GM23338 (cell line): ENCODE results near the gene SCG2. TPM values are rescaled to one million over a fixed set of nuclear protein-coding genes. Genes with fewer than 3 reads are reported as not detected.
A peak's percentile ranks its signal among the peaks of the same experiment; 100 is the strongest.

Experiments
- ATAC-seq: fragments of 200-7000 bp; cut with Tn5 transposase; 3 replicates; pipeline ENCODE4 v1.9.1; 2020
- DNase-seq: peaks from one replicate; pipeline ENCODE4 v3.0.0-alpha.2; 2015; ENCODE audit warnings: low spot score
- H2AFZ ChIP-seq: fragments of 200-600 bp; sonication (generic); 2 replicates; pipeline ENCODE4 v1.8.0; 2016; ENCODE audit warnings: antibody characterized with exemption, mild to moderate bottlenecking, moderate library complexity
- H3F3A ChIP-seq: fragments of 200-600 bp; sonication (generic); replicated peaks from 2 replicates; pipeline ENCODE4 v1.8.0; 2017; ENCODE audit warnings: antibody characterized with exemption, mixed run types, low read depth
- H3K27ac ChIP-seq: fragments of 200-600 bp; sonication (generic); 2 replicates; pipeline ENCODE4 v1.6.1; 2016; ENCODE audit warnings: low read depth
- H3K27me3 ChIP-seq: fragments of 200-600 bp; sonication (generic); 2 replicates; pipeline ENCODE4 v1.8.0; 2016; ENCODE audit warnings: mild to moderate bottlenecking, mixed run types, moderate library complexity; ENCODE audit not compliant: insufficient read depth
- H3K36me3 ChIP-seq: fragments of 200-600 bp; sonication (generic); 2 replicates; pipeline ENCODE4 v1.8.0; 2016; ENCODE audit warnings: mild to moderate bottlenecking; ENCODE audit not compliant: insufficient read depth
- H3K4me1 ChIP-seq: fragments of 200-600 bp; sonication (generic); 2 replicates; pipeline ENCODE4 v1.8.0; 2016; ENCODE audit warnings: mild to moderate bottlenecking, moderate library complexity; ENCODE audit not compliant: insufficient read depth
- H3K4me2 ChIP-seq: fragments of 200-600 bp; sonication (generic); 2 replicates; pipeline ENCODE4 v1.7.1; 2017; ENCODE audit warnings: mixed run types
- H3K4me3 ChIP-seq: fragments of 200-600 bp; sonication (generic); 2 replicates; pipeline ENCODE4 v1.6.1; 2016; ENCODE audit warnings: mixed run types
- H3K79me2 ChIP-seq: fragments of 200-600 bp; sonication (generic); replicated peaks from 2 replicates; pipeline ENCODE4 v1.8.0; 2017; ENCODE audit warnings: mild to moderate bottlenecking; ENCODE audit not compliant: insufficient read depth
- H3K9me2 ChIP-seq: fragments of 200-600 bp; sonication (generic); 2 replicates; pipeline ENCODE4 v1.8.0; 2017; ENCODE audit not compliant: insufficient read depth
- H4K20me1 ChIP-seq: fragments of 200-600 bp; sonication (generic); replicated peaks from 2 replicates; pipeline ENCODE4 v1.8.0; 2017; ENCODE audit warnings: mild to moderate bottlenecking; ENCODE audit not compliant: insufficient read depth
- H3K27ac Mint-ChIP-seq: 2 replicates; pipeline ENCODE4 v1.8.0; 2020; ENCODE audit warnings: inconsistent platforms, mild to moderate bottlenecking, moderate library complexity, mixed read lengths
- H3K27me3 Mint-ChIP-seq: 3 replicates; pipeline ENCODE4 v1.8.0; 2022; ENCODE audit warnings: low read depth, mild to moderate bottlenecking, moderate library complexity, mixed read lengths, inconsistent platforms; ENCODE audit not compliant: insufficient read depth, poor library complexity
- H3K36me3 Mint-ChIP-seq: 3 replicates; pipeline ENCODE4 v1.8.0; 2021; ENCODE audit warnings: low read depth, mild to moderate bottlenecking, inconsistent platforms, moderate library complexity, mixed read lengths
- H3K4me1 Mint-ChIP-seq: 3 replicates; pipeline ENCODE4 v1.8.0; 2020; ENCODE audit warnings: mild to moderate bottlenecking, inconsistent platforms, mixed read lengths
- H3K4me3 Mint-ChIP-seq: 3 replicates; pipeline ENCODE4 v1.8.0; 2021; ENCODE audit warnings: moderate library complexity, mild to moderate bottlenecking, inconsistent platforms, mixed read lengths
- H3K9me3 Mint-ChIP-seq: 3 replicates; pipeline ENCODE4 v1.8.0; 2020; ENCODE audit warnings: moderate library complexity, mild to moderate bottlenecking, inconsistent platforms, mixed read lengths
- CREB1 ChIP-seq: fragments of 250-450 bp; sonication (Bioruptor Pico); IDR thresholded peaks from 2 replicates; pipeline ENCODE4 v1.5.0; 2020; ENCODE audit warnings: low read depth, mild to moderate bottlenecking, moderate library complexity
- EZH2 ChIP-seq: fragments of 200-600 bp; sonication (generic); IDR thresholded peaks from one replicate; pipeline ENCODE4 v1.8.0; 2017; ENCODE audit warnings: antibody characterized with exemption, mild to moderate bottlenecking, low read depth; ENCODE audit not compliant: unreplicated experiment
- EZH2phosphoT487 ChIP-seq: fragments of 200-600 bp; sonication (generic); IDR thresholded peaks from one replicate; pipeline ENCODE4 v1.8.1; 2018; ENCODE audit warnings: antibody characterized with exemption; ENCODE audit not compliant: unreplicated experiment
- JUNB ChIP-seq: IDR thresholded peaks from one replicate; pipeline ENCODE4 v1.6.1; 2016; ENCODE audit warnings: antibody characterized with exemption; ENCODE audit not compliant: unreplicated experiment
- NANOG ChIP-seq: IDR thresholded peaks from 2 replicates; pipeline ENCODE4 v1.6.1; 2016; ENCODE audit warnings: antibody characterized with exemption, borderline replicate concordance
- POLR2AphosphoS5 ChIP-seq: IDR thresholded peaks from 2 replicates; pipeline ENCODE4 v1.6.1; 2016; ENCODE audit warnings: antibody characterized with exemption, low read depth
- STAT1 ChIP-seq: IDR thresholded peaks from one replicate; pipeline ENCODE4 v1.6.1; 2016; ENCODE audit warnings: antibody characterized with exemption; ENCODE audit not compliant: unreplicated experiment
- ZNF114 ChIP-seq: fragments of 250-450 bp; sonication (Bioruptor Pico); IDR thresholded peaks from 2 replicates; pipeline ENCODE4 v1.5.0; 2020; ENCODE audit warnings: mild to moderate bottlenecking, moderate library complexity
- ZNF331 ChIP-seq: fragments of 250-450 bp; sonication (Bioruptor Pico); IDR thresholded peaks from 2 replicates; pipeline ENCODE4 v1.5.0; 2020; ENCODE audit warnings: low read depth, mild to moderate bottlenecking, moderate library complexity
- polyA plus RNA-seq: library from polyadenylated mRNA; unstranded; fragments of >200 nt; fragmentation: Nextera tagmentation; extraction: Ambion mirVana; gene quantifications from 2 replicates; pipeline ENCODE4 v1.2.1, GENCODE V29; 2016
- total RNA-seq: library from RNA; depleted of rRNA; stranded (reverse); fragments of >200 nt; shearing (Covaris generic); gene quantifications from 2 replicates; pipeline ENCODE4 v1.2.3, GENCODE V29; 2014
- TF ChIP-seq, protein P1 (sequence below), 2 experiments: fragments of 200-600 bp in 1 of 2; sonication (generic) in 1 of 2; conservative IDR thresholded peaks; 2 replicates each; pipeline versions ENCODE4 v1.5.1 to v1.6.1; 2016 to 2017; ENCODE audit warnings: antibody characterized with exemption in 2 of 2, low read depth in 2 of 2, mild to moderate bottlenecking in 2 of 2, moderate library complexity in 1 of 2
- TF ChIP-seq, protein P2 (sequence below): IDR thresholded peaks from one replicate; pipeline ENCODE4 v1.6.1; 2018; ENCODE audit warnings: antibody characterized with exemption; ENCODE audit not compliant: unreplicated experiment
- TF ChIP-seq, protein P3 (sequence below): fragments of 250-450 bp; sonication (Bioruptor Pico); IDR thresholded peaks from 2 replicates; pipeline ENCODE4 v1.5.0; 2020; ENCODE audit warnings: mild to moderate bottlenecking, moderate library complexity
- TF ChIP-seq, protein P4 (sequence below): IDR thresholded peaks from 2 replicates; pipeline ENCODE4 v1.6.1; 2016; ENCODE audit warnings: antibody characterized with exemption

The SCG2 gene
- total and polyA plus RNA-seq, 2 experiments from 2014 or later: 0.18 to 0.31 TPM

DNA sequence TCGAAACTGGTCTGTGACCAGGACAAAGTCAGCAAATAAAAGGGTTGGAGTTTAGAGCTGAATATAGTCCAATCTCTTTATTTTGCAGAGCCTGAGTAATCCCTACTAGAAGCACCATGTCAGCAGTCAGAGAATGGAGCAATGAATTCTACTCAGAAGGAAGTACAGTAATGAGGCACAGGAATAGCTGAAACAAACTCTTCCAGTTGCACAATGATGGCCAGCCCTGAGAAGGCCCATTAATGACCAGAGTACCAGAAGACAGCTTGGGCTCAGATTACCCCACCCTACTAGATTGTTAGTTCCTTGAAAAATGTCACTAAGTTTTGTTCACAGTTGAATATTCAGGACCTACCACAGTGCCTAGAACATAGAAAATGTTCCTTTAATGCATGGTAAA is 40.3 kb upstream of the SCG2 start:
- H3K27ac Mint-ChIP-seq: no peak overlapping the region; the same call in 1 of the 2 replicates
- Histone ChIP-seq H3K27me3 (no peaks in the 10 kb centered on the region), H3K4me1 (peaks cover 11% of the 10 kb centered on the region), H3K4me3 (no peak overlapping the region), H3K79me2 (no peaks in the 10 kb centered on the region), H4K20me1 (no peaks in the 10 kb centered on the region), H3K27ac (no peak overlapping the region), H3K9me2 (0 out of 2 replicates have a peak, but pooled peaks cover 3% of the 10 kb centered on the region), H3K36me3 (no peaks in the 10 kb centered on the region), H3K4me2 (0 out of 2 replicates have a peak overlapping the region, but pooled peaks have one; percentile 28), H2AFZ (no peak overlapping the region), H3F3A (no peaks in the 10 kb centered on the region)
- H3K27me3 Mint-ChIP-seq: peaks cover 3% of the 10 kb centered on the region
- TF ChIP-seq ZNF114 (CRISPR knock-in tag): no peak
- TF ChIP-seq, protein P1, sequence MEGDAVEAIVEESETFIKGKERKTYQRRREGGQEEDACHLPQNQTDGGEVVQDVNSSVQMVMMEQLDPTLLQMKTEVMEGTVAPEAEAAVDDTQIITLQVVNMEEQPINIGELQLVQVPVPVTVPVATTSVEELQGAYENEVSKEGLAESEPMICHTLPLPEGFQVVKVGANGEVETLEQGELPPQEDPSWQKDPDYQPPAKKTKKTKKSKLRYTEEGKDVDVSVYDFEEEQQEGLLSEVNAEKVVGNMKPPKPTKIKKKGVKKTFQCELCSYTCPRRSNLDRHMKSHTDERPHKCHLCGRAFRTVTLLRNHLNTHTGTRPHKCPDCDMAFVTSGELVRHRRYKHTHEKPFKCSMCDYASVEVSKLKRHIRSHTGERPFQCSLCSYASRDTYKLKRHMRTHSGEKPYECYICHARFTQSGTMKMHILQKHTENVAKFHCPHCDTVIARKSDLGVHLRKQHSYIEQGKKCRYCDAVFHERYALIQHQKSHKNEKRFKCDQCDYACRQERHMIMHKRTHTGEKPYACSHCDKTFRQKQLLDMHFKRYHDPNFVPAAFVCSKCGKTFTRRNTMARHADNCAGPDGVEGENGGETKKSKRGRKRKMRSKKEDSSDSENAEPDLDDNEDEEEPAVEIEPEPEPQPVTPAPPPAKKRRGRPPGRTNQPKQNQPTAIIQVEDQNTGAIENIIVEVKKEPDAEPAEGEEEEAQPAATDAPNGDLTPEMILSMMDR (conservative IDR thresholded peaks at IDR 0.05; ENCODE audit: low read depth in 2 of 2): no peak
- TF ChIP-seq EZH2: no peak
- no peak for TF ChIP-seq CREB1 (CRISPR knock-in tag)
- no peak for TF ChIP-seq STAT1
- no peak for TF ChIP-seq JUNB
- TF ChIP-seq, protein P2, sequence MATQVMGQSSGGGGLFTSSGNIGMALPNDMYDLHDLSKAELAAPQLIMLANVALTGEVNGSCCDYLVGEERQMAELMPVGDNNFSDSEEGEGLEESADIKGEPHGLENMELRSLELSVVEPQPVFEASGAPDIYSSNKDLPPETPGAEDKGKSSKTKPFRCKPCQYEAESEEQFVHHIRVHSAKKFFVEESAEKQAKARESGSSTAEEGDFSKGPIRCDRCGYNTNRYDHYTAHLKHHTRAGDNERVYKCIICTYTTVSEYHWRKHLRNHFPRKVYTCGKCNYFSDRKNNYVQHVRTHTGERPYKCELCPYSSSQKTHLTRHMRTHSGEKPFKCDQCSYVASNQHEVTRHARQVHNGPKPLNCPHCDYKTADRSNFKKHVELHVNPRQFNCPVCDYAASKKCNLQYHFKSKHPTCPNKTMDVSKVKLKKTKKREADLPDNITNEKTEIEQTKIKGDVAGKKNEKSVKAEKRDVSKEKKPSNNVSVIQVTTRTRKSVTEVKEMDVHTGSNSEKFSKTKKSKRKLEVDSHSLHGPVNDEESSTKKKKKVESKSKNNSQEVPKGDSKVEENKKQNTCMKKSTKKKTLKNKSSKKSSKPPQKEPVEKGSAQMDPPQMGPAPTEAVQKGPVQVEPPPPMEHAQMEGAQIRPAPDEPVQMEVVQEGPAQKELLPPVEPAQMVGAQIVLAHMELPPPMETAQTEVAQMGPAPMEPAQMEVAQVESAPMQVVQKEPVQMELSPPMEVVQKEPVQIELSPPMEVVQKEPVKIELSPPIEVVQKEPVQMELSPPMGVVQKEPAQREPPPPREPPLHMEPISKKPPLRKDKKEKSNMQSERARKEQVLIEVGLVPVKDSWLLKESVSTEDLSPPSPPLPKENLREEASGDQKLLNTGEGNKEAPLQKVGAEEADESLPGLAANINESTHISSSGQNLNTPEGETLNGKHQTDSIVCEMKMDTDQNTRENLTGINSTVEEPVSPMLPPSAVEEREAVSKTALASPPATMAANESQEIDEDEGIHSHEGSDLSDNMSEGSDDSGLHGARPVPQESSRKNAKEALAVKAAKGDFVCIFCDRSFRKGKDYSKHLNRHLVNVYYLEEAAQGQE: no peak
- no peak for TF ChIP-seq POLR2AphosphoS5
- TF ChIP-seq, protein P3, sequence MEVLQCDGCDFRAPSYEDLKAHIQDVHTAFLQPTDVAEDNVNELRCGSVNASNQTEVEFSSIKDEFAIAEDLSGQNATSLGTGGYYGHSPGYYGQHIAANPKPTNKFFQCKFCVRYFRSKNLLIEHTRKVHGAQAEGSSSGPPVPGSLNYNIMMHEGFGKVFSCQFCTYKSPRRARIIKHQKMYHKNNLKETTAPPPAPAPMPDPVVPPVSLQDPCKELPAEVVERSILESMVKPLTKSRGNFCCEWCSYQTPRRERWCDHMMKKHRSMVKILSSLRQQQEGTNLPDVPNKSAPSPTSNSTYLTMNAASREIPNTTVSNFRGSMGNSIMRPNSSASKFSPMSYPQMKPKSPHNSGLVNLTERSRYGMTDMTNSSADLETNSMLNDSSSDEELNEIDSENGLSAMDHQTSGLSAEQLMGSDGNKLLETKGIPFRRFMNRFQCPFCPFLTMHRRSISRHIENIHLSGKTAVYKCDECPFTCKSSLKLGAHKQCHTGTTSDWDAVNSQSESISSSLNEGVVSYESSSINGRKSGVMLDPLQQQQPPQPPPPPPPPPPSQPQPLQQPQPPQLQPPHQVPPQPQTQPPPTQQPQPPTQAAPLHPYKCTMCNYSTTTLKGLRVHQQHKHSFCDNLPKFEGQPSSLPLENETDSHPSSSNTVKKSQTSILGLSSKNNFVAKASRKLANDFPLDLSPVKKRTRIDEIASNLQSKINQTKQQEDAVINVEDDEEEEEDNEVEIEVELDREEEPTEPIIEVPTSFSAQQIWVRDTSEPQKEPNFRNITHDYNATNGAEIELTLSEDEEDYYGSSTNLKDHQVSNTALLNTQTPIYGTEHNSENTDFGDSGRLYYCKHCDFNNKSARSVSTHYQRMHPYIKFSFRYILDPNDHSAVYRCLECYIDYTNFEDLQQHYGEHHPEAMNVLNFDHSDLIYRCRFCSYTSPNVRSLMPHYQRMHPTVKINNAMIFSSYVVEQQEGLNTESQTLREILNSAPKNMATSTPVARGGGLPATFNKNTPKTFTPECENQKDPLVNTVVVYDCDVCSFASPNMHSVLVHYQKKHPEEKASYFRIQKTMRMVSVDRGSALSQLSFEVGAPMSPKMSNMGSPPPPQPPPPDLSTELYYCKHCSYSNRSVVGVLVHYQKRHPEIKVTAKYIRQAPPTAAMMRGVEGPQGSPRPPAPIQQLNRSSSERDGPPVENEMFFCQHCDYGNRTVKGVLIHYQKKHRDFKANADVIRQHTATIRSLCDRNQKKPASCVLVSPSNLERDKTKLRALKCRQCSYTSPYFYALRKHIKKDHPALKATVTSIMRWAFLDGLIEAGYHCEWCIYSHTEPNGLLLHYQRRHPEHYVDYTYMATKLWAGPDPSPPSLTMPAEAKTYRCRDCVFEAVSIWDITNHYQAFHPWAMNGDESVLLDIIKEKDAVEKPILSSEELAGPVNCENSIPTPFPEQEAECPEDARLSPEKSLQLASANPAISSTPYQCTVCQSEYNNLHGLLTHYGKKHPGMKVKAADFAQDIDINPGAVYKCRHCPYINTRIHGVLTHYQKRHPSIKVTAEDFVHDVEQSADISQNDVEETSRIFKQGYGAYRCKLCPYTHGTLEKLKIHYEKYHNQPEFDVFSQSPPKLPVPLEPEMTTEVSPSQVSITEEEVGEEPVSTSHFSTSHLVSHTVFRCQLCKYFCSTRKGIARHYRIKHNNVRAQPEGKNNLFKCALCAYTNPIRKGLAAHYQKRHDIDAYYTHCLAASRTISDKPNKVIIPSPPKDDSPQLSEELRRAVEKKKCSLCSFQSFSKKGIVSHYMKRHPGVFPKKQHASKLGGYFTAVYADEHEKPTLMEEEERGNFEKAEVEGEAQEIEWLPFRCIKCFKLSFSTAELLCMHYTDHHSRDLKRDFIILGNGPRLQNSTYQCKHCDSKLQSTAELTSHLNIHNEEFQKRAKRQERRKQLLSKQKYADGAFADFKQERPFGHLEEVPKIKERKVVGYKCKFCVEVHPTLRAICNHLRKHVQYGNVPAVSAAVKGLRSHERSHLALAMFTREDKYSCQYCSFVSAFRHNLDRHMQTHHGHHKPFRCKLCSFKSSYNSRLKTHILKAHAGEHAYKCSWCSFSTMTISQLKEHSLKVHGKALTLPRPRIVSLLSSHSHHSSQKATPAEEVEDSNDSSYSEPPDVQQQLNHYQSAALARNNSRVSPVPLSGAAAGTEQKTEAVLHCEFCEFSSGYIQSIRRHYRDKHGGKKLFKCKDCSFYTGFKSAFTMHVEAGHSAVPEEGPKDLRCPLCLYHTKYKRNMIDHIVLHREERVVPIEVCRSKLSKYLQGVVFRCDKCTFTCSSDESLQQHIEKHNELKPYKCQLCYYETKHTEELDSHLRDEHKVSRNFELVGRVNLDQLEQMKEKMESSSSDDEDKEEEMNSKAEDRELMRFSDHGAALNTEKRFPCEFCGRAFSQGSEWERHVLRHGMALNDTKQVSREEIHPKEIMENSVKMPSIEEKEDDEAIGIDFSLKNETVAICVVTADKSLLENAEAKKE (CRISPR knock-in tag): no peak
- no peak for TF ChIP-seq EZH2phosphoT487
- TF ChIP-seq ZNF331 (CRISPR knock-in tag): no peak
- no peak for TF ChIP-seq NANOG
- TF ChIP-seq, protein P4, sequence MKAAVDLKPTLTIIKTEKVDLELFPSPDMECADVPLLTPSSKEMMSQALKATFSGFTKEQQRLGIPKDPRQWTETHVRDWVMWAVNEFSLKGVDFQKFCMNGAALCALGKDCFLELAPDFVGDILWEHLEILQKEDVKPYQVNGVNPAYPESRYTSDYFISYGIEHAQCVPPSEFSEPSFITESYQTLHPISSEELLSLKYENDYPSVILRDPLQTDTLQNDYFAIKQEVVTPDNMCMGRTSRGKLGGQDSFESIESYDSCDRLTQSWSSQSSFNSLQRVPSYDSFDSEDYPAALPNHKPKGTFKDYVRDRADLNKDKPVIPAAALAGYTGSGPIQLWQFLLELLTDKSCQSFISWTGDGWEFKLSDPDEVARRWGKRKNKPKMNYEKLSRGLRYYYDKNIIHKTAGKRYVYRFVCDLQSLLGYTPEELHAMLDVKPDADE: no peak
- no peak overlapping the region for H3K4me3 Mint-ChIP-seq
- ATAC-seq (no peak), DNase-seq (no peak)
- H3K36me3 Mint-ChIP-seq: peaks cover 22% of the 10 kb centered on the region; the same call in 2 of the 3 replicates
- H3K4me1 Mint-ChIP-seq: peaks cover 33% of the 10 kb centered on the region
- peaks cover 12% of the 10 kb centered on the region; the same call in 2 of the 3 replicates for H3K9me3 Mint-ChIP-seq
